ENCODE data around the gene MMP17.

The MMP17 gene

DNA sequence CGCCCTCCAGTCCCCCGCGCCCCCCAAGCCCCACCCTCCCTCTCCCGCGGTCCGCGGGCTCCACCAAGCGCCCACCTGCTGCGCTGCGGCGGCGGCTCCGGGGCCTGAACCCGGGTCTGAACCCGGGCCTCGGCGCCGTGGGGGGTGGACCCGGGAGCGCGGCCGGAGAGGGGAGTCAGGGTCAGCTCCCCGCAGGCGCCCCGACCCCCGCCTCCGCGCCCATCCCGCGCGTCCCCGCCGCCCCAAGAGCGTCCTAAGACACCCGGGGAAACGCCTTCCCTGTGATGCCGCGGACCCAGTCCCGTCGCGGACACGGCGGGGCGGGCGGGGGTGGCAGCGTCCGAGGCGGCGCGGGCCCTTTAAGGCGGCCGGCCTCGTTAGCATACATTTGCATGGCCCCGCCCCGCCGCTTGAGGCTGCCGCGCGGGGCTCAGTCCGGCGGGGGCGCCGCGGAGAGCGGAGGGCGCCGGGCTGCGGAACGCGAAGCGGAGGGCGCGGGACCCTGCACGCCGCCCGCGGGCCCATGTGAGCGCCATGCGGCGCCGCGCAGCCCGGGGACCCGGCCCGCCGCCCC, at the start of gene MMP17:
TSS of gene MMP17 (plus strand) at position 433 of the 574 bp plus-strand sequence. CDS start at position 535, 102 bp downstream.
- DNase-seq = no peak

- DNase-seq = no peak
Measured at GRCh38 chr12:131779027-131779426, 49.2 kb upstream of the MMP17 start.

DNA sequence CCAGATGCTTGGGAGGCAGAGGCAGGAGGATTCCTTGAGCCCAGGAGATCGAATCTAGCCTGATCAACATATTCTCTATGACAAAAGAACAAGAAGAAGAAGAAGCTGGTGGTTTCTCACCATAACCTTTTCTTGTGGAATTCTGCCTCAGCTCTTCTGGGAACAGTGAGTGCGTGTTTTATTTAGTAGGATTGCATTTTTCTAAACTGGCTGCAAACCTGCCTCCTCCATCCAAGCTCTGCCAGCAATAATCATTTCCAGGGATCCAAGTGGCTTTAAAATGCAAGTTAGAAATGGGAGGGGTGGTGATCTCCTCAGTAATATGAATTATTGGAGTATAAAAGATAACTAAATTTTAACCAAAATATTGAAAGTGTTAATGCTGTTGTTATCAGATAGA, 46.1 kb upstream of the MMP17 start:
- no peak for DNase-seq

GRCh38 chr12:131783915-131784541, 44.2 kb upstream of the MMP17 start:
- DNase-seq = no peak

- no peak for DNase-seq
Measured at GRCh38 chr12:131784909-131785762, 43.1 kb upstream of the MMP17 start.

- no peak for DNase-seq
Measured at GRCh38 chr12:131785763-131786330, 42.3 kb upstream of the MMP17 start.

DNA sequence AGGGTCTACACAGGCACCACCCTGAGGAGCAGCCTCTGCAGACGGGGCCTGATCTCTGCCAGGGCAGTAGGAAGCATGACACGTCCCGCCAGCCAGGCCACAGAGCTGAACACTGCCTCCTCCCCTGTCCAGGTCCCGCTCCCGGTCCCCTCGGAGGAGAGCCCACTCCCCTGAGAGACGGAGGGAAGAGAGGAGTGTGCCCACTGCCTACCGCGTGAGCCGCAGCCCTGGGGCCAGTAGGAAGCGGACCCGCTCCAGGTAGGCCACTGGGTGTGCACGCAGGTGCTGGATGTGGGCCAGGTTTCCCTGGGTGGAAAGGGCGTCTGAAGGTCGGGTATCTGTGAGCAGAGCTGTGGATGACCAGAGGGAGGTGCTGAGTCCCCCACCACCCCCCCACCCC, 41.9 kb upstream of the MMP17 start:
- no peak for DNase-seq

GRCh38 chr12:131787143-131787660, 41.0 kb upstream of the MMP17 start:
- no peak for DNase-seq

DNA sequence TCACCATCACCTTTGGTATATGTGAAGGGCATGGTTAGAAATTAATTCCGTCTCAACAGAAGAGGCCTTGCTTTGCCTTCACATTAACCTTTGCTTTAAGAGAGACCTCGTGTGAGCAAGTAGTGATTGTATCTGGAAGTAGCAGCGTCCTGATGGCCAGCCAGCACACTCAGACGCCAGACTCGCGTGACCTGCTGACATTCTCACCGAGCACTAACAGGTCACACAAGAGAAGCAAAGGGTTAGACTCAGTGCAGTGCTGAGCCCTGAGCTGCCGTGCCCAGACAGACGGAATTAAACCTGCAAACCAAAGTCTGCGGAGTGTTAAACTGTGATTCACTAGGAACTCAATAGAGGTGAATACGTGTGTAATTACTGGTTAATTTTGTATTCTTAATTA, 40.1 kb upstream of the MMP17 start:
- DNase-seq = no peak

- DNase-seq = no peak
Measured at GRCh38 chr12:131789638-131790037, 38.6 kb upstream of the MMP17 start.

DNA sequence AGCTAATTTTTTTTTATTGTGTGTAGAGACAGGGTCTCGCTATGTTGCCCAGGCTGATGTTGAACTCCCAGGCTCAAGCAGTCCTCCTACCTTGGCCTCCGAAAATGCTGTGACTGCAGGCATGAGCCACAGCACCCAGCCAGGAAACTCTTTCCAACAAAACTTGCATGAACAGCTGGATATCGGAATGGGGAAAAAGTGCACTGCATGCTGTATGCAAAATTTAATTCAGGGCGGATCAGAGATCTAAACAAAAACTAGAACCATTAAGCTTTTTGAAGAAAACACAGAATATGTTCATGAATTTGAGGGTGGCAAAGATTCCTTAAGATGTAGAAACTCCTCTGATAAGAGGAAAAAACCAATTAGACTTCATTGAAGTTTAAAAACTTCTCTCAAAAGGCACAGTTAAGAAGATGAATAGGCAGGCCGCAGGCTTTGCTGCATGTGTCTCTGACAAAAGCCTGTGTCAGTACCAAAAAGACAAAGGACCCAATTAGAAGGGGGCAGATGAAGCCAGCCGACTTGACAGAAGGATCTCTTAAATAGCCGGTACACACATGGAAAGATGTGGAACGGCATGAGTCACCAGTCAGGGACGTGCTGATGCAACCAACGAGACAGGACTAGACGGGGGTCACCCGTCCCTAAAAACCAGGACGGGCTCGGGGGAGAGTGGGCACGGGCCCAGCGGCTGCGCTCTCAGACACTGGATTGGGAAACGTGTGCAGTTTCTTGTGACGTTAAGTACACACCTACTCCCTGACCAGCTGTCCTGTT, 34.8 kb upstream of the MMP17 start:
- no peak for DNase-seq

- no peak for DNase-seq
Measured at GRCh38 chr12:131794061-131794460, 34.1 kb upstream of the MMP17 start.

DNA sequence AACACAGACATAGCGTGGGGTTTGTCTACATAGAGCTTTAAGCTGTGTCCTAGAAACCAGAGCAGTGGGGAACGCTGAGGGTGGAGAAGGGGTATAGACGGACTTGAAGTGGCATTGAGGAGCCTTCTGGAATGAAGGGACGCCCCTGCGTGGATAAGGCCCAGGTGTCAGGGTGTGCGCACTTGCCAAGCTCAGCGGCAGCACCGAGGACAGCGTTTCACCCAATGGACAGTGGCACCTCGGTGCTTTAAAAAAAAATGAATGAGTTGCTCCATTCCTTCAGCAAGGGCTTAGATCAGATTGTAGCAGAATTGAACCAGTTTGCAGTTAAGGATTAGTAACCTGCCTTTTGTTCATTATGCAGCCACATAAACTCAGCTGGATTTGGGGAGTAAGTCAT, 33.6 kb upstream of the MMP17 start:
- DNase-seq = no peak

GRCh38 chr12:131795064-131795463, 33.1 kb upstream of the MMP17 start:
- no peak for DNase-seq

DNA sequence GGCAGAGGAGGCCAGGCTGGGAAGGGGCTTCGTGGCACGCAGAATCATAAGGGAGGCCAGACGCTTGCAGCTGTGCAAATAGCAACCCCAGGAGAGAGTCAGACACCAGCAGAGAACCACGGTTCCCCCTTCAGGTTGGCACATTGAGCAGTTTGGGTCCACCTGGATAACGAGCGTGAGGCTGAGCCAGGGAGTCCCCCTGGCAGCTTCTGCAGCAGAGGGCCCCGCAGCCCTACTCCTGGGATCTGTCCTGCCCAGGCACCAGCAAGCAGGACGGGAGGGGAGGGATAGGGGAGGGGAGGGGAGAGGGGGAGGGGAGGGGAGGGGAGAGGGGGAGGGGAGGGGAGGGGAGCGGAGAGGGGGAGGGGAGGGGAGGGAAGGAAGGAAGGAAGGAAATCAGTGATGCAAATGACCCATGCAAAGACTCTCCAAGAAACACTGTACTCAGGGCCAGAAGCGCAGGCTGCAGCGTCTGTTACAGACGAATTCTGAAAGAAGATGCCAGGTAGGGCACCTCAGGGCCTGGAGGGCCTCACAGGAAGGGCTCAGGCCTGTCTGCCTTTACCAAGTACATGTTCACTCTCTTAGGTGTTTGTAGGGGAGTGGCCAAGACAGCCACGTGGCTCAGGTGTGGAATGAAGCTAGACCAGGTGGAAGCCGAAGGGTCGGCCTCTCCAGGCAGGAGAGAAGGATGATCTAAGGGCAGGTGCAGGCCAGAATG, 32.3 kb upstream of the MMP17 start:
- DNase-seq = no peak

- no peak for DNase-seq
Measured at GRCh38 chr12:131796411-131796736, 31.8 kb upstream of the MMP17 start.

DNA sequence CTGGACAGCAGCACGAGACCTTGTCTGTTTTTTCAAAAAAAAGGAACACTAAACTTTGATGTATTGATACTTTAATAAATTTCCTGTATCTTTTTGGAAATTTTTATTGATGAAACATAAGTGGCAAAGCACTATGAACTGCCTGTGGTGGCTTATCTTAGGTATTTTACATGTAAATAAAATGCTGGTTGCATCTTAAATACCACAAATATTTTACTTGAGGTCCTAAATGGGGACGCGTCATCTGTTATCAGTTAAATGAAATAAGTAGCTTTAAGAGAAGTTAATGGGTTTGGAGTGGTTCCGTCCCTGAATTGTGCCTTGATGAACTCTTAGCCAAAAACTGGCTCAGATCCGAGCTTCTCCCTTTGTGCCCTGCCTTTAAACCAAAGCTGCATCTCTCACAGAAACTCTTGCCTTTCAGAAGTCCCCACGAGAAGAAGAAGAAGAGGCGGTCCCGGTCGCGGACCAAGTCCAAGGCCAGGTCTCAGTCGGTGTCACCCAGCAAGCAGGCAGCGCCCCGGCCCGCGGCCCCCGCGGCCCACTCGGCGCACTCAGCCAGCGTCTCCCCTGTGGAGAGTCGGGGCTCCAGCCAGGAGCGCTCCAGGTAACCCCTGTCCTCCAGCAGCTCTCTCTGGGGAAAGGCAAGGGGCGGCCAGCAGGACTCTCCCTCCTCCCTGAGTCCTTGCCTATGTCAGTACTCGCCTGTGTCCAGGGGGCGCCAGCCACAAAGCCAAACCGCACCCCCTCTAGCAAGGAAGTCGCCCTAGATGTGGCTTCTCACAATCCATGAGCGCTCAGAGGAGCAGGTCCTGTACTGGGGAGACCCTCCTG, 31.2 kb upstream of the MMP17 start:
- no peak for DNase-seq

GRCh38 chr12:131797588-131797934, 30.6 kb upstream of the MMP17 start:
- no peak for DNase-seq

DNA sequence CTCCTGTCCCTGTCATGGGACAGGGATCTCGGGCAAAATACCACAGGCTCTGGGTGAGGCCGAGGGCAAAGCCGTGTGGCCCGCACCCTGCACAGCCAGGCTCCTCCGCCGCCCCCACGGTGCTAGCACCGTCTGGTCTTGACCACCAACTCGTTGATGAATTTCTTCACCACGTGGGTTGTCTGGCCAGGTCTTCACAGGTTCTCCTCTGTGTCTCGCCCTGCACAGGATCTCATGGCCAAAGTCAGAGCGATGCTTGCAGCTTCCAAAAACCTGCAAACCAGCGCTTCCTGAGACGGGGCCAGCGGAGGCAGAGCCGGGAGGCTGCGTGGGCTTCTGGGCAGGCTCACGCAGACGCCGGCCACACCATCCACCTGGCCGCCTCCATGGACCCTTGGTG, 29.0 kb upstream of the MMP17 start:
- DNase-seq = no peak

- DNase-seq = no peak
Measured at GRCh38 chr12:131799828-131800593, 28.2 kb upstream of the MMP17 start.
